B cell (primary cell): ENCODE data around the gene DYTN. TPM values are rescaled to one million over a fixed set of nuclear protein-coding genes. Genes with fewer than 3 reads are reported as not detected.

Experiments used
- ATAC-seq: fragments of 200-7000 bp; cut with Tn5 transposase; one replicate; pipeline ENCODE4 v1.10.0; 2021; ENCODE audit warnings: low read depth, mild to moderate bottlenecking, moderate number of reproducible peaks, moderate library complexity
- CTCF ChIA-PET: fragments of 350-600 bp; sonication (Branson Sonifier 250); formaldehyde crosslinking; loops from one replicate; lab custom pipeline; 2021; ENCODE audit warnings: antibody characterized with exemption, inconsistent platforms; lab: Charles Lee
- POLR2A ChIA-PET: fragments of 350-600 bp; sonication (Branson Sonifier 250); formaldehyde crosslinking; loops from one replicate; lab custom pipeline; 2021; ENCODE audit warnings: antibody characterized with exemption; lab: Charles Lee
- DNase-seq: peaks from one replicate; pipeline ENCODE4 v3.0.0; 2013
- H2AFZ ChIP-seq: 2 replicates; pipeline ENCODE4 v1.6.1; 2012; ENCODE audit warnings: mild to moderate bottlenecking, low read depth, low read length; ENCODE audit not compliant: insufficient read depth, poor library complexity, severe bottlenecking
- H3K27ac ChIP-seq, 2 donors: 1 replicate in 1 of 2; 2 replicates in 1 of 2; pipeline ENCODE4 v1.5.1; 2012 to 2013; ENCODE audit warnings: low read length in 2 of 2, mild to moderate bottlenecking in 2 of 2, moderate library complexity in 1 of 2
- H3K27me3 ChIP-seq, 4 experiments: fragments of 200-600 bp in 1 of 4; sonication (generic) in 1 of 4; replicated peaks in 1 of 4; 1 replicate in 2 of 4; 2 replicates in 2 of 4; pipeline versions ENCODE4 v1.6.1 to v1.7.0; 2013 to 2016; ENCODE audit warnings: low read length in 3 of 4, mild to moderate bottlenecking in 2 of 4, mixed read lengths in 1 of 4, moderate library complexity in 1 of 4; ENCODE audit not compliant: insufficient read depth in 4 of 4, control insufficient read depth in 3 of 4; ENCODE audit errors: control extremely low read depth in 1 of 4
- H3K36me3 ChIP-seq, 2 experiments: replicated peaks in 1 of 2; 1 replicate in 1 of 2; 2 replicates in 1 of 2; pipeline versions ENCODE4 v1.6.1 to v1.7.1; 2013; ENCODE audit warnings: low read length in 1 of 2; ENCODE audit not compliant: insufficient read depth in 2 of 2, control insufficient read depth in 1 of 2; ENCODE audit errors: control extremely low read depth in 1 of 2, extremely low read depth in 1 of 2
- H3K4me1 ChIP-seq, 2 donors: fragments of 200-600 bp in 1 of 2; sonication (generic) in 1 of 2; 1 replicate in 1 of 2; 2 replicates in 1 of 2; pipeline versions ENCODE4 v1.5.1 to v1.6.1; 2013 to 2017; ENCODE audit warnings: low read length in 2 of 2; ENCODE audit not compliant: control insufficient read depth in 2 of 2, insufficient read depth in 2 of 2
- H3K4me2 ChIP-seq: replicated peaks from 2 replicates; pipeline ENCODE3; 2012; ENCODE audit warnings: mild to moderate bottlenecking, low read depth, low read length; ENCODE audit not compliant: poor library complexity, severe bottlenecking
- H3K4me3 ChIP-seq, 5 experiments: fragments of 200-600 bp in 1 of 5; sonication (generic) in 1 of 5; 1 replicate in 3 of 5; 2 replicates in 2 of 5; pipeline versions ENCODE4 v1.5.1 to v1.7.0; 2011 to 2016; ENCODE audit warnings: low read length in 4 of 5, mild to moderate bottlenecking in 4 of 5, low read depth in 2 of 5, control low read depth in 1 of 5, moderate library complexity in 1 of 5; ENCODE audit not compliant: insufficient read depth in 1 of 5; ENCODE audit errors: control extremely low read depth in 1 of 5, extremely low read depth in 1 of 5
- H3K79me2 ChIP-seq: fragments of 200-600 bp; sonication (generic); one replicate; pipeline ENCODE4 v1.6.0; 2016; ENCODE audit warnings: low read length; ENCODE audit not compliant: control insufficient read depth, insufficient read depth
- H3K9ac ChIP-seq: fragments of 200-600 bp; sonication (generic); 2 replicates; pipeline ENCODE4 v1.6.1; 2017; ENCODE audit warnings: mild to moderate bottlenecking, low read length, moderate library complexity
- H3K9me3 ChIP-seq, 3 donors: one replicate each; pipeline versions ENCODE4 v1.6.1 to v1.7.1; 2013; ENCODE audit warnings: low read length in 2 of 3; ENCODE audit not compliant: control insufficient read depth in 2 of 3, insufficient read depth in 1 of 3; ENCODE audit errors: control extremely low read depth in 1 of 3
- H4K20me1 ChIP-seq: 2 replicates; pipeline ENCODE4 v1.6.0; 2012; ENCODE audit warnings: mild to moderate bottlenecking, low read length; ENCODE audit not compliant: insufficient read depth, control insufficient read depth, poor library complexity, severe bottlenecking
- H3K27ac Mint-ChIP-seq: one replicate; pipeline ENCODE4 v1.8.0; 2021; ENCODE audit warnings: mixed read lengths
- H3K27me3 Mint-ChIP-seq: one replicate; pipeline ENCODE4 v1.8.0; 2021; ENCODE audit warnings: mixed read lengths
- H3K4me1 Mint-ChIP-seq: one replicate; pipeline ENCODE4 v1.8.0; 2021; ENCODE audit warnings: mixed read lengths
- H3K4me3 Mint-ChIP-seq: one replicate; pipeline ENCODE4 v1.8.0; 2021; ENCODE audit warnings: mixed read lengths
- H3K9me3 Mint-ChIP-seq: one replicate; pipeline ENCODE4 v1.8.0; 2022; ENCODE audit warnings: mixed read lengths; ENCODE audit not compliant: insufficient read depth
- CTCF ChIP-seq: fragments of 200-600 bp; IDR thresholded peaks from one replicate; pipeline ENCODE4 v1.8.0; 2022; ENCODE audit warnings: antibody characterized with exemption, mild to moderate bottlenecking
- EZH2 ChIP-seq: IDR thresholded peaks from 2 replicates; pipeline ENCODE4 v1.6.1; 2012; ENCODE audit warnings: borderline replicate concordance, low read depth, mild to moderate bottlenecking, moderate library complexity, low read length; ENCODE audit not compliant: insufficient read depth, poor library complexity, severe bottlenecking
- WGBS: methylation state at CpG from one replicate; pipeline ENCODE4 v1.1.5; 2013; ENCODE audit warnings: missing lambda C conversion rate; ENCODE audit not compliant: insufficient coverage; 5-methylcytosine and 5-hydroxymethylcytosine counted together
- intact Hi-C: fragments of 100-400 bp; cut with micrococcal nuclease; formaldehyde crosslinking; loops from one replicate; pipeline ENCODE4 v1.10.0; 2022
- polyA plus RNA-seq: library from polyadenylated mRNA; depleted of rRNA; stranded (reverse); fragments of >200 nt; gene quantifications from 2 replicates; pipeline ENCODE4 v1.2.3, GENCODE V29; 2012
- total RNA-seq, 2 donors: library from RNA; stranded (reverse); fragments of 120-200 nt in 1 of 2; gene quantifications; 1 replicate in 1 of 2; 2 replicates in 1 of 2; pipeline versions ENCODE4 v1.2.3 to v1.2.4, GENCODE V29; 2013 to 2022

The DYTN gene
- total and polyA plus RNA-seq, 2 donors (not counting 1 experiment from before 2014, with no cell fraction given), result not detected

GRCh38 chr2:206728277-206729199 lies 10.3 kb upstream of the DYTN start:
- no peak for DNase-seq
- H2AFZ ChIP-seq, result no peak overlapping the region
- Mint-ChIP-seq H3K9me3 (peaks cover 2% of the 10 kb centered on the region), H3K4me1 (no peaks in the 10 kb centered on the region), H3K27ac (no peak overlapping the region), H3K27me3 (peaks cover 50% of the 10 kb centered on the region), H3K4me3 (no peak overlapping the region)
- no peak for ATAC-seq
- no peaks in the 10 kb centered on the region for H4K20me1 ChIP-seq
- TF ChIP-seq EZH2, result no peak
- H3K4me3 ChIP-seq, result no peak overlapping the region
- H3K4me2 ChIP-seq, result no peak overlapping the region
- no peak overlapping the region for H3K9ac ChIP-seq
- no peaks in the 10 kb centered on the region for H3K79me2 ChIP-seq
- no peaks in the 10 kb centered on the region for H3K36me3 ChIP-seq
- H3K4me1 ChIP-seq, result no peaks in the 10 kb centered on the region
- WGBS, result 84% methylated on average over 4 of the region's 7 CpGs
- ChIA-PET POLR2A (no interaction called here), CTCF (no interaction called here)
- intact Hi-C loops, result no loop called here
- H3K27ac ChIP-seq, result no peak overlapping the region
- peaks cover 0 to 8% (median 2%) of the 10 kb centered on the region in 4 experiments for H3K27me3 ChIP-seq
- H3K9me3 ChIP-seq, result peaks cover 0 to 2% (median 0%) of the 10 kb centered on the region in 3 donors

- H4K20me1 ChIP-seq, result no peaks in the 10 kb centered on the region
- H3K27ac ChIP-seq, result no peak overlapping the region
- ChIA-PET CTCF (no interaction called here), POLR2A (no interaction called here)
- WGBS, result 89% methylated on average over 1 of the region's 2 CpGs
- Mint-ChIP-seq H3K27ac (no peak overlapping the region), H3K4me3 (no peak overlapping the region), H3K9me3 (peaks cover 2% of the 10 kb centered on the region), H3K27me3 (peaks cover 44% of the 10 kb centered on the region), H3K4me1 (no peaks in the 10 kb centered on the region)
- H3K9me3 ChIP-seq, result peaks cover 0 to 2% (median 0%) of the 10 kb centered on the region in 3 donors
- no peaks in the 10 kb centered on the region for H3K79me2 ChIP-seq
- no peak overlapping the region for H3K9ac ChIP-seq
- peaks cover 0 to 8% (median 2%) of the 10 kb centered on the region in 4 experiments for H3K27me3 ChIP-seq
- no peak overlapping the region for H3K4me3 ChIP-seq
- H2AFZ ChIP-seq, result no peak overlapping the region
- no peak overlapping the region for H3K4me2 ChIP-seq
- intact Hi-C loops, result no loop called here
- no peak for DNase-seq
- ATAC-seq, result no peak
- no peaks in the 10 kb centered on the region for H3K36me3 ChIP-seq
- TF ChIP-seq EZH2 (no peak), CTCF (no peak)
- H3K4me1 ChIP-seq, result no peaks in the 10 kb centered on the region
Measured at GRCh38 chr2:206727287-206727686, 9.1 kb upstream of the DYTN start.
